T-cell (primary cell): Measurements from ENCODE around the gene LMTK3. TPM values are rescaled to one million over a fixed set of nuclear protein-coding genes. Genes with fewer than 3 reads are reported as not detected.
A peak's percentile ranks its signal among the peaks of the same experiment; 100 is the strongest.
"Not testable (repeated sequence)": the region's sequence is repeated elsewhere in the genome, so short reads cannot be mapped to it uniquely, and the experiment has no call there.

ENCODE experiments used
- ATAC-seq, 4 experiments: fragments of 200-7000 bp in 3 of 4; fragments of 150-1000 bp in 1 of 4; cut with Tn5 transposase; replicated peaks in 1 of 4; 1 replicate in 3 of 4; 2 replicates in 1 of 4; pipeline ENCODE4 v1.10.0; 2021; ENCODE audit warnings: moderate library complexity in 3 of 4, mild to moderate bottlenecking in 2 of 4, moderate number of reproducible peaks in 1 of 4
- CTCF ChIA-PET, 2 donors: fragments of 300-600 bp; sonication (Branson Sonifier 250); formaldehyde crosslinking; loops; one replicate each; lab custom pipeline; 2022; ENCODE audit warnings: antibody characterized with exemption in 2 of 2; lab: Charles Lee
- POLR2A ChIA-PET, 2 donors: fragments of 300-600 bp; sonication (Branson Sonifier 250); formaldehyde crosslinking; loops; one replicate each; lab custom pipeline; 2022; ENCODE audit warnings: antibody characterized with exemption in 2 of 2; lab: Charles Lee
- DNase-seq, 35 experiments: peaks; one replicate each; pipeline versions ENCODE4 v3.0.0 to v3.0.0-alpha.2; 2013 to 2023
- H3K27ac ChIP-seq: one replicate; pipeline ENCODE4 v1.5.1; 2013; ENCODE audit warnings: low read length
- H3K27me3 ChIP-seq, 2 experiments: replicated peaks in 1 of 2; 1 replicate in 1 of 2; 2 replicates in 1 of 2; pipeline versions ENCODE4 v1.6.1 to v1.7.0; 2013; ENCODE audit warnings: low read length in 1 of 2, mixed read lengths in 1 of 2; ENCODE audit not compliant: control insufficient read depth in 2 of 2, insufficient read depth in 2 of 2; ENCODE audit errors: extremely low read depth in 1 of 2
- H3K36me3 ChIP-seq, 2 donors: 1 replicate in 1 of 2; 2 replicates in 1 of 2; pipeline versions ENCODE4 v1.6.1 to v1.7.0; 2013; ENCODE audit warnings: low read length in 1 of 2; ENCODE audit not compliant: control insufficient read depth in 2 of 2, insufficient read depth in 1 of 2; ENCODE audit errors: extremely low read depth in 1 of 2
- H3K4me1 ChIP-seq, 2 experiments: 1 replicate in 1 of 2; 2 replicates in 1 of 2; pipeline versions ENCODE4 v1.6.1 to v1.7.0; 2013; ENCODE audit warnings: low read length in 2 of 2, mixed read lengths in 1 of 2; ENCODE audit not compliant: insufficient read depth in 2 of 2, control insufficient read depth in 1 of 2; ENCODE audit errors: extremely low read depth in 1 of 2
- H3K4me3 ChIP-seq, 2 donors: 1 replicate in 1 of 2; 2 replicates in 1 of 2; pipeline versions ENCODE4 v1.5.1 to v1.7.0; 2013; ENCODE audit warnings: mild to moderate bottlenecking in 2 of 2, low read length in 1 of 2, moderate library complexity in 1 of 2; ENCODE audit not compliant: control insufficient read depth in 1 of 2; ENCODE audit errors: extremely low read depth in 1 of 2
- H3K9me3 ChIP-seq: 2 replicates; pipeline ENCODE4 v1.7.0; 2013
- H3K27ac Mint-ChIP-seq, 2 donors: one replicate each; pipeline ENCODE4 v1.8.0; 2020 to 2021; ENCODE audit warnings: mild to moderate bottlenecking in 2 of 2, mixed read lengths in 2 of 2
- H3K27me3 Mint-ChIP-seq, 2 donors: one replicate each; pipeline ENCODE4 v1.8.0; 2021 to 2022; ENCODE audit warnings: mixed read lengths in 2 of 2
- H3K36me3 Mint-ChIP-seq: one replicate; pipeline ENCODE4 v1.8.0; 2021; ENCODE audit warnings: mixed read lengths
- H3K4me1 Mint-ChIP-seq, 3 donors: one replicate each; pipeline ENCODE4 v1.8.0; 2020 to 2022; ENCODE audit warnings: mixed read lengths in 3 of 3, mild to moderate bottlenecking in 1 of 3
- H3K4me3 Mint-ChIP-seq, 3 donors: one replicate each; pipeline ENCODE4 v1.8.0; 2020 to 2022; ENCODE audit warnings: mild to moderate bottlenecking in 3 of 3, mixed read lengths in 3 of 3, moderate library complexity in 3 of 3
- H3K9me3 Mint-ChIP-seq, 3 donors: one replicate each; pipeline ENCODE4 v1.8.0; 2020 to 2022; ENCODE audit warnings: mixed read lengths in 3 of 3
- WGBS: methylation state at CpG from one replicate; pipeline ENCODE4 v1.1.5; 2013; ENCODE audit warnings: missing lambda C conversion rate; ENCODE audit not compliant: insufficient coverage; 5-methylcytosine and 5-hydroxymethylcytosine counted together
- total RNA-seq, 35 experiments: library from RNA in 6 of 35; stranded (reverse) in 6 of 35; fragments of 120-200 nt in 1 of 35; gene quantifications; one replicate each; pipeline versions ENCODE4 v1.2.1 to v1.2.4 and lab custom pipeline; 2013 to 2026

The LMTK3 gene
- total RNA-seq, 5 donors from 2014 or later (not counting 1 experiment from before 2014, with no cell fraction given): 17.5 to 28.2 (median 23.5) TPM

- Histone ChIP-seq H3K9me3 (no peaks in the 10 kb centered on the region), H3K4me1 (no peaks in the 10 kb centered on the region), H3K27ac (no peak overlapping the region), H3K27me3 (peaks cover 0 to 22% of the 10 kb centered on the region in 2 experiments), H3K4me3 (no peak overlapping the region), H3K36me3 (no peaks in the 10 kb centered on the region)
- no peak overlapping the region for H3K4me3 Mint-ChIP-seq
- H3K36me3 Mint-ChIP-seq: no peaks in the 10 kb centered on the region
- DNase-seq (no peak), ATAC-seq (no peak)
- ChIA-PET POLR2A (interaction anchor here in 1 of 2 donors (0.5 kb wide), 1 partner anchor 1129 kb away, joined by 3 read pairs; no protein-coding TSS in a partner anchor), CTCF (no interaction called here)
- 87% methylated on average over 6 of the region's 7 CpGs for WGBS
- H3K27me3 Mint-ChIP-seq: no peaks in the 10 kb centered on the region
- no peaks in the 10 kb centered on the region for H3K4me1 Mint-ChIP-seq
- H3K9me3 Mint-ChIP-seq: no peaks in the 10 kb centered on the region
- H3K27ac Mint-ChIP-seq: no peak overlapping the region
These were observed 28.5 kb upstream of the LMTK3 start for GRCh38 chr19:48540110-48540509.

GRCh38 chr19:48539503-48540096 lies 28.0 kb upstream of the LMTK3 start:
- Mint-ChIP-seq H3K36me3 (no peaks in the 10 kb centered on the region), H3K27ac (no peak overlapping the region), H3K27me3 (no peaks in the 10 kb centered on the region), H3K4me1 (no peaks in the 10 kb centered on the region), H3K4me3 (no peak overlapping the region), H3K9me3 (no peaks in the 10 kb centered on the region)
- POLR2A ChIA-PET: interaction anchor here in 1 of 2 donors (0.6 kb wide), 1 partner anchor 112 kb away, joined by 13 read pairs; no protein-coding TSS in a partner anchor
- Histone ChIP-seq H3K27me3 (peaks cover 0 to 18% of the 10 kb centered on the region in 2 experiments), H3K9me3 (no peaks in the 10 kb centered on the region), H3K4me3 (no peak overlapping the region), H3K27ac (no peak overlapping the region), H3K36me3 (no peaks in the 10 kb centered on the region), H3K4me1 (no peaks in the 10 kb centered on the region)
- DNase-seq (peak in 1 of 35 experiments; percentile 9), ATAC-seq (no peak)
- WGBS: 92% methylated on average over 14 of the region's 17 CpGs
- CTCF ChIA-PET: interaction anchor here in 1 of 2 donors (0.6 kb wide), 1 partner anchor 12 kb away, joined by 4 read pairs; the partner anchor contains the start of gene SULT2B1

DNA sequence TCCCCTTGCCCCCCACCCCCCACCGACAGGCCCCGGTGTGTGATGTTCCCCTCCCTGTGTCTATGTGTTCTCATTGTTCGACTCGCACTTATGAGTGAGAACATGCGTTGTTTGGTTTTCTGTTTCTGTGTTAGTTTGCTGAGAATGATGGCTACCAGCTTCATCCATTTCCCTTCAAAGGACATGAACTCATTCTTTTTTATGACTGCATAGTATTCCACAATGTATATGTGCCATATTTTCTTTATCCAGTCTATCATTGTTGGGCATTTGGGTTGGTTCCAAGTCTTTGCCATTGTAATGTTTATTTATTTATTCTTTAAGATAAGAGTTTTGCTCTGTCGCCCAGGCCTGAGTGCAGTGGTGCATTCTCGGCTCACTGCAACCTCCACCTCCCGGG lies 26.4 kb upstream of the LMTK3 start:
- CTCF ChIA-PET, H3K4me3 Mint-ChIP-seq, H3K36me3 ChIP-seq, H3K27ac ChIP-seq, H3K36me3 Mint-ChIP-seq, H3K4me1 Mint-ChIP-seq, H3K27me3 Mint-ChIP-seq, ATAC-seq, H3K9me3 ChIP-seq, H3K27ac Mint-ChIP-seq, H3K9me3 Mint-ChIP-seq, H3K4me1 ChIP-seq, POLR2A ChIA-PET, H3K4me3 ChIP-seq, DNase-seq: not testable (repeated sequence)
- WGBS: no CpG with 5 or more reads among the region's 8 CpGs
- peaks cover 0 to 11% of the 10 kb centered on the region in 2 experiments for H3K27me3 ChIP-seq

DNA sequence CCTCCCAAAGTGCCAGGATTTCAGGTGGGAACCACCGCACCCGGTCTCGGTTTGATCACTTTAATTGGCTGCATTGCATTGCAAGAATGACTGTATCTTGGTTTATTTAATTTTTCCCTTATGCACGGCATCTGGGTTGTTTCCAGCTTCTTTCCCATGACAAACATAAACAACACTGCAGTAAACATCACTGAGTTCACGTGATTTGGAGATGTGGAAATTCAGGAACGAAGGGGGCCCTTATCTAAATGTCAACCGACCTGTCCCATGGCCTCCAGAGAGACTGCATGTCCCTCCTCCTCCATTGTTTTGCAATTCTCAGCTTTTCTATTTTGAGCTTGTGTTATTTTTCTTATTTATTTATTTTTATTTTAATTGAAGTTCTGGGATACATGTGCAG lies 25.9 kb upstream of the LMTK3 start:
- H3K27me3 ChIP-seq: peaks cover 0 to 10% of the 10 kb centered on the region in 2 experiments
- peaks cover 0 to 2% of the 10 kb centered on the region in 2 donors for H3K27me3 Mint-ChIP-seq
- no peak overlapping the region for H3K27ac ChIP-seq
- no peaks in the 10 kb centered on the region for H3K36me3 ChIP-seq
- H3K4me1 ChIP-seq: no peaks in the 10 kb centered on the region
- H3K4me3 Mint-ChIP-seq: no peak overlapping the region
- POLR2A ChIA-PET: interaction anchor here in 1 of 2 donors (0.6 kb wide), 1 partner anchor 65 kb away, joined by 5 read pairs; no protein-coding TSS in a partner anchor
- ATAC-seq (no peak), DNase-seq (no peak)
- H3K9me3 Mint-ChIP-seq: no peaks in the 10 kb centered on the region
- H3K36me3 Mint-ChIP-seq: no peaks in the 10 kb centered on the region
- no CpG with 5 or more reads among the region's 7 CpGs for WGBS
- CTCF ChIA-PET: no interaction called here
- no peaks in the 10 kb centered on the region for H3K9me3 ChIP-seq
- H3K4me3 ChIP-seq: no peak overlapping the region
- H3K4me1 Mint-ChIP-seq: no peaks in the 10 kb centered on the region
- no peak overlapping the region for H3K27ac Mint-ChIP-seq

DNA sequence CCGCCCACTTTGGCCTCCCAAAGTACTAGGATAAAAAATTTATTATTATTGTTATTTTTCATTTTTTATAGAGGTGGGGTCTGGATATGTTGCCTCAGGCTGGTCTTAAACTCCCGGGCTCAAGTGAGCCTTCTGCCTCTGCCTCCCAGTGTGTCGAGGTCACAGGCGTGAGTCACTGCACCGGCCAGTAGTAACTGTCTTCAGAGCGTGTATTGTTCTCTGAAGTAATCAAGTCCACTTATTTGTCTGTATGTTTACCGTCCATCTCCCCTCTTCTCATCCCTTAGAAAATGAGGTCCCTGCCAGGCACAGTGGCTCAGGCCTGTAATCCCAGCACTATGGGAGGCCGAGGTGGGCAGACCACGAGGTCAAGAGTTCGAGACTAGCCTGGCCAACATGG lies 22.1 kb upstream of the LMTK3 start:
- peaks cover 0 to 5% (median 5%) of the 10 kb centered on the region in 3 donors for H3K9me3 Mint-ChIP-seq
- DNase-seq: no peak
- 85% methylated on average over 8 of the region's 10 CpGs for WGBS
- Histone ChIP-seq H3K9me3 (no peaks in the 10 kb centered on the region), H3K4me1 (no peaks in the 10 kb centered on the region), H3K27ac (no peak overlapping the region), H3K36me3 (no peaks in the 10 kb centered on the region), H3K27me3 (peaks cover 0 to 17% of the 10 kb centered on the region in 2 experiments), H3K4me3 (no peak overlapping the region)
- POLR2A ChIA-PET: no interaction called here
- CTCF ChIA-PET: no interaction called here
- H3K36me3 Mint-ChIP-seq: no peaks in the 10 kb centered on the region
- H3K27me3 Mint-ChIP-seq: peaks cover 0 to 10% of the 10 kb centered on the region in 2 donors
- no peaks in the 10 kb centered on the region for H3K4me1 Mint-ChIP-seq
- H3K4me3 Mint-ChIP-seq: no peak overlapping the region
- no peak for ATAC-seq
- no peak overlapping the region for H3K27ac Mint-ChIP-seq

DNA sequence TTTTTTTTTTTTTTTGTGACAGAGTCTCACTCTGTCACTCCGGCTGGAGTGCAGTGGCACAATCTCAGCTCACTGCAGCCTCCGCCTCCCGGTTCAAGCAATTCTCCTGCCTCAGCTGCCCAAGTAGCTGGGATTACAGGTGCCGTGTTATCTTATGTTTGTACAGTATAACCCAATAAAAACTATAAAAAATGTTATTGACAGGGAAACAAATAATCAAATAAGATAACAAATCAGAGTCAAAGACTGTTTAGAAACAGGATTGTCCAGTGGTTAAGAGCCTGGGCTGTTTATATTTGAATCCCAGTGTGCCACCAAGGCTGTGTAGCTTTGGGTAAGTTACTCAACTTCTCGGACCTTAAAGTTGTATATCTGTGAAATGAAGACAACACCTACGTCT lies 19.1 kb upstream of the LMTK3 start:
- no peak for ATAC-seq
- H3K36me3 ChIP-seq: no peaks in the 10 kb centered on the region
- WGBS: 80% methylated on average over 1 of the region's 6 CpGs
- H3K27me3 Mint-ChIP-seq: peaks cover 0 to 11% of the 10 kb centered on the region in 2 donors
- CTCF ChIA-PET: no interaction called here
- no peak overlapping the region for H3K4me3 ChIP-seq
- H3K4me1 ChIP-seq: no peaks in the 10 kb centered on the region
- peaks cover 3% of the 10 kb centered on the region for H3K36me3 Mint-ChIP-seq
- H3K27ac ChIP-seq: no peak overlapping the region
- H3K4me1 Mint-ChIP-seq: no peaks in the 10 kb centered on the region
- no peak overlapping the region for H3K27ac Mint-ChIP-seq
- POLR2A ChIA-PET: interaction anchor here in 1 of 2 donors (0.7 kb wide), 1 partner anchor 77 kb away, joined by 3 read pairs; no protein-coding TSS in a partner anchor
- DNase-seq: no peak
- no peaks in the 10 kb centered on the region for H3K9me3 ChIP-seq
- peaks cover 0 to 18% (median 17%) of the 10 kb centered on the region in 3 donors for H3K9me3 Mint-ChIP-seq
- H3K4me3 Mint-ChIP-seq: no peak overlapping the region
- peaks cover 0 to 14% of the 10 kb centered on the region in 2 experiments for H3K27me3 ChIP-seq
